ENCODE data around the gene KATNB1.
A peak's percentile ranks its signal among the peaks of the same experiment; 100 is the strongest.
"Not testable (repeated sequence)": the region's sequence is repeated elsewhere in the genome, so short reads cannot be mapped to it uniquely, and the experiment has no call there.

Gene KATNB1

DNA sequence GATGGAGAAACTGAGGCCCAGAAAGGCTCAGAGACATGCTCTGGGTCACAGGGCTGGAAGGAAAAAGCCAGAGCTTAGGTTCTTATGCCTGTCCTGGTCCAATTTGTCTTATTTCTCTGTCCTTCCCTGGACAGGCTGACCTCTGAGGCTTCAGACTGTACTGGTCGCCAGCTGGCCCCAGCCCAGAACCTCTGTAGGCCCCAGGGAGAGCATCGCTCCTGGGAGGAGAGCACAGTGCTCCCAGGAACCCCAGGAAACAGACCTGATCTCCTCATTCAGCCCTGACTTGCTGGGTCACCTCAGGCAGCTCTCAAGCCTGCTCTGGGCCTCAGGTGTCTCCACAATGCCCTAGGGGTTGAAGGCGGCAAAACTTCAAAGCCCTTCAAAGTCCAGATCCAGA, 36.1 kb upstream of the KATNB1 start:
- no peak for DNase-seq
- intact Hi-C loops (cut with DNase I) = no loop called here

DNA sequence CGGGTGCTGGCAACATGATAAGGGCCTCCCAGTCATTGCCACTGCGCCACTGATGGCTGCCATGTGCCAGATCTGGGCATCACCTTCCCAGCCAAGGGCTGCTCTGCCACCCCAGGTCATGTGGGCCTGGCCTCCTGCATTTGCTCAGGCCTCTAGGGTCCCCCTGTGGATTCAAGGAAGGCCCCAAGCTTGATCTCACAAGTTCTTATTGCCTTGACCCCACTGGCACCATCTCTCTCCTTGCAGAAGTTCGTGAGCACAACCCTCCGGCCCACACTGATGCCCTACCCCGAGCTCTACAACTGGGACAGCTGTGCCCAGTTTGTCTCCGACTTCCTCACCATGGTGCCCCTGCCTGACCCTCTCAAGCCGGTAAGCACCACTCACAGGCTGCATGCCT, 35.7 kb upstream of the KATNB1 start:
- no peak for DNase-seq
- intact Hi-C loops (cut with DNase I) = no loop called here

DNA sequence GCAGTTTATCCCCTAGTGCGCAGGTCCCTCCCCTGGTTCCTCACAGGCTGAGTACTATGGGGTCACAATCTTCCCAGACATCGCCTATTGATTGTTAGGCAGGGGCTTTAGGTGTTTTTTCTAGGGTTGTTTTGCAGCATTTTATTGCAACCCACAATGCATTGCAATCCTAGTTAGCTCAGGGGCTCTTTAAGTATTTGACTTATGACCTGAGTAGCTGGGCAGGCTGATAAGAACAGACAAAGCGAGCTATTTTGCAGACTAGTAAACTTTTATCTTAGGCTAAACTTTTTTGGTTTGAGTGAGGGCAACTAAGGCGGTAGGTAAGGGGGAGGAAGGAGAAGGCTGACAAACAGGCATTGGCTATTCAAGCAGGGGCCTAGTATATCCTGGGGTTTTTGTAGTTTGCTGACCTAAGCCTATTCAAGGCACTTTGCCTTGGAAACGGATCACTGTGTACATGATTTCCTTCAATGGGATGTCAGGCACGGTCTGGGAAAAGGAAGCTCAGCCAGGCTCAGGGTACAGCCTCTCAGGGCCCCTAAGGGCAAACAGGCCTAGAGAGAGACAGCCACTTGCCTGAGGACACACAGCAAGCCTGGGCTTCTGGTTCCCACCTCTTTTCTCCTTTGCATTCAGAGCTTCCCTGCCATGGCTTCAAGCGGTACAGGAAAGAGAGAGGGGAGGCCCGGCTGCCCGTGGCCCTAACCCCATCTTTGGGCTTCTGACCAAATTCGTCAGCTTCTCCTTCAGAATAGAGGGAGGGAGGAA, 34.6 kb upstream of the KATNB1 start:
- DNase-seq = no peak
- intact Hi-C loops (cut with DNase I) = no loop called here

DNA sequence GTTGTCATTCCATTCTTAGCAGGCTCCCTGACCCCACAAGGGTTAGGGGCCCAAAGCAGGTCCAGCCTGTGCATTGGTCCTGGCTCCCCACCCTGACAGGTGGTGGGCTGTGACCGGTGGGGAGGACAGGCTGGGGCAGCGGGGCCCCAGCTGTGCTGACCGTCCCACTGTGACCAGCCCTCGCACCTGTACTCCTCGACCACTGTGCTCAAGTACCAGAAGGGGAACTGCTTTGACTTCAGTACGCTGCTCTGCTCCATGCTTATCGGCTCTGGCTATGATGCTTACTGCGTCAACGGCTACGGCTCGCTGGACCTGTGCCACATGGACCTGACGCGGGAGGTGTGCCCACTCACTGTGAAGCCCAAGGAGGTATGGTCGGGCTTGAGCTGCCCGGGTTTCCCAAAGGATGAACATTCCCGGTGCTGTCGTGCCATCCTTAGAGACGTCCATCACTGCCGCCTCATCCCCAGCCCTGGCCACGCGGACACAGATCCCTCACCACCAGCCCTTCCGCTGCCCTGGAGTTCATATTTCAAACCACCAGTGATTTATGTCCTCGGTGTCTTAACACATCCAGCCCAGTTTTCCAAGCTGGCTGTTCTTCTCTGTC, 33.7 kb upstream of the KATNB1 start:
- intact Hi-C loops (cut with DNase I) = no loop called here
- DNase-seq = no peak

DNA sequence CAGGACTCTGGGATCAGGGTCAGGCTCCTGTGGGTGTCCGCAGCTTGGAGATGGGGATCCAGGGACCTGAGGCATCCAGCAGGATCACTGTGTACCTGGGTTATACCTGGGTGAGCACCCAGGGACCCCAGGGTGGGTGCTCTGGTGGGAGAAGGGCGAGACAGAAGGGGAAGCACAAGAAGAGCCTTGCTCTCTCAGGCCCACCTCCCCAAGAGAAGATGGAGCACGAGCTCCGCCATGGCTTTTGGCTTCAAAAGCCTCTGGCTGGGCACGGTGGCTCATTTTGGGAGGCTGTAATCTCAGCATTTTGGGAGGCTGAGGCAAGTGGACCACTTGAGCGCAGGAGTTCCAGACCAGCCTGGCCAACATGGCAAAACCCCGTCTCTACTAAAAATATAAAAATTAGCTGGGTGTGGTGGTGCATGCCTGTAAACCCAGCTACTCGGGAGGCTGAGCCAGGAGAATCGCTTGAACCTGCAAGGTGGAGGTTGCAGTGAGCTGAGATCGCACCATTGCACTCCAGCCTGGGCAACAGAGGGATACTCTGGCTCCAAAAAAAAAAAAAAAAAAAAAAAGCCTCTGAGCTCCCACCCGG, 32.1 kb upstream of the KATNB1 start:
- intact Hi-C loops (cut with DNase I) = no loop called here
- DNase-seq = no peak

DNA sequence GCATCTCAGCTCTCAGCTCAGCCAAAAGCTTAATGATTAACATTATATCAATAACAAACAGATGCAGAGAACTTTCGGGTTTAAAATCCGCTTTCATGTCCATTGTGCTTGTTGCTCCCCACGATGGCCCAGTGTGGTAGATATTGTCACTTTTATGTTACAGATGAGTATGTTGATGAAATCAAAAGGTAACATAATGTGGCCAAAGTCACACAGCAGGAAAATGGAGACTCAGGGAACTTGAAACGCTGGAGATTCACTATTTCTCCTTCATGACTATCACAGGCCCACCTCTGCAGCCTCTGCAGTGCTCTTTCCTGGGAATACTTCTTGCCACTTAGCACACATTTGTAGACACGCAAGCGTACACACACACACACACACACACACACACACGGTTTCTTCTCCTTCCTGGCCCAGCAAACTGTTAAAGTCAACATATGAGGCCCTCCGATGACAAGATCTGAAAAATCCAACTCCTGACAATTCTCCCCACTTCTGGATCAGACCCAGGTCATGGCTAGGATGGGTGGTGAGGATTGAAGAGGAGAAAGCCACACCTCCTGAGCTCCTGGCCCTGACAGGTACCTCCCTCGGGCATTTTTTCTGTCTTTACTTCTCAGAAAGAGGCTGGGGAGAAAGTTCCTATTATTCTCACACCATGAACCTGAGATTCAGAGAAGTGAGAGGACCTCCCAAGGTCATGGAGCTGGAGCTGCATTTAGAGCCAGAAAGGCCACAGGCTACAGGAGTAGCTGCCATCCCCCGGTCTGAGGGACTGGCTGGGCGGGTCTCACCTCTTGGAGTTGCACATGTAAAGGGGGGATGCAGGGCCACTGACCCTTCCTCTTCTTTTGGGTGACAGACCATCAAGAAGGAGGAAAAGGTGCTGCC, 31.3 kb upstream of the KATNB1 start:
- intact Hi-C loops (cut with DNase I) = no loop called here
- no peak for DNase-seq

DNA sequence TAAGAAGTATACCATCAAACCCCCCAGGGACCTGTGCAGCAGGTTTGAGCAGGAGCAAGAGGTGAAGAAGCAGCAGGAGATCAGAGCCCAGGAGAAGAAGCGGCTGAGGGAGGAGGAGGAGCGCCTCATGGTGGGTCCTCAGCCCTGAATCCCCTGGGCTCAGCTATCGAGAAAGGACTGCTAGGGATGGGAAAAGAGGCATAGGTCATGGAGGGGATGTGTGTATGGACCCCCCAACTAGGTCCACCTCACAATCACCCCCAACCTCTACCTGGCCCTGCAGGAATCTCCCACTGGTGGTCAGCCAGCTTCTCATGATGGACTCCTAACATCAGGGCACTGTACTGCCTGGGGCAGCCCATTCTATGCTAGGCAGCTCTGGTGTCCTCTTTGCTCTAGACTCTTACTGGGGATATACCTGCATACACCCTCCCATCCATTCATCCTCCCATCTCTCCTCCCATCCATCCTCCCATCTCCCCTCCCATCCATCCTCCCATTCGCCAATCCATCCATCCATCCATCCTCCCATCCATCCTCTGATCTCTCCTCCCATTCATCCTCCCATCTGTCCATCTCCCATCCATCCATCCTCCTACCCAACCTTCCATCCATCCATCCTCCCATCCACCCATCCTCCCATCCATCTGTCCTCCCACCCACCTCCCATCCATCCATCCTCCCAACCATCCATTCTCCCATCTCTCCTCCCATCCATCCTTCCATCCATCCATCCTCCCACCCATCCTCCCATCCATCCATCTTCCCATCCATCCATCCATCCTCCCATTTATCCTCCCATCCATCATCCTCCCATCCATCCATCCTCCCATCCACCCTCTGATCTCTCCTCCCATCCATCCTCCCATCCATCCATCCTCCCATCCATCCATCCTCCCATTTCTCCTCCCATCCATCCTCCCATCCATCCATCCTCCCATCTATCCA, 30.4 kb upstream of the KATNB1 start:
- intact Hi-C loops (cut with DNase I) = no loop called here

DNA sequence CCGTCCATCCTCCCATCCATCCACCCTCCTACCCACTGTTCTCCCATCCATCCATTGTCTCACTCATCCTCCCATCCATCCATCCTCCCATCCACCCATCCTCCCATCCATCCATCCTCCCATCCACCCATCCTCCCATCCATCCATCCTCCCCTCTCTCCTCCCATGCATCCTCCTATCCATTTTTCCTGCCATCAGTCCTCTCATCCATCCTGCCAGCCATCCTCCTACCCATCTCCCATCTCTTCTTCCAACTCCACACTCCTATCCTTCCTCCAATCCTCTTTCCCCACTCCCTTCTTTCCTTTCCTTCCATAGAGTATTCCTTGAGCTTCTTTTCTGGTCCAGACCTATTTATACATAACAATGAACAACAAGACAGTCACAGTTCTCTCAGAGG, 28.9 kb upstream of the KATNB1 start:
- DNase-seq = no peak
- intact Hi-C loops (cut with DNase I) = no loop called here

More for the DNA sequence above, 30.4 kb upstream of the KATNB1 start:
- DNase-seq = no peak

DNA sequence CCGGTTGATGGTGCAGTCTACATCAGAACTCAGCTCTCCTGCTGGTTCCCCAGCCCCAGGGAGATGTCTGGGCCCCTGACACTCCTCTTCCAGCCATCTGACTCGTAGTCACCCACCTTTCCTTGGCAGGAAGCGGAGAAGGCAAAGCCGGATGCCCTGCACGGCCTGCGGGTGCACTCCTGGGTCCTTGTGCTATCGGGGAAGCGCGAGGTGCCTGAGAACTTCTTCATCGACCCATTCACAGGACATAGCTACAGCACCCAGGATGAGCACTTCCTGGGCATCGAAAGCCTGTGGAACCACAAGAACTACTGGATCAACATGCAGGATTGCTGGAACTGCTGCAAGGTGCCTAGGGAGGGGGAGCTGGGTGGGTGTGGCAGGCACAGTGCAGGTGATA, 28.2 kb upstream of the KATNB1 start:
- DNase-seq = no peak
- intact Hi-C loops (cut with DNase I) = no loop called here

DNA sequence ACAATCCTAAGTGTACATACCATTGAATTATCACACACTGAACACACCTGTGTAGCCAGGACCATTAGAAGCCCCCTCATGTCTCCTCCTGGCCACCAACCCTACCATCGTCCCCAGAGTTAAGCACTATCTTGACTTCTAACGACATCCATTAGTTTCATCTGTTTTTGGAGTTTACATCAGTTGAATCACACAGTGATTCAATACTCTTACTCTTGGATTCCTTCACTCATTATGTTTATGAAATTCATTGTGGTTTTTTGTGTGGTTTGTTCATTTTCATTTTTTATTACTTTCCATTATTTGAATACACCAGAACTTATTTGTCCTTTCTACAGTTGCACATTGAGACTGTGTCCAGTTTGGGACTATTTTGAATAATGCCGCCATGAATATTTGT, 27.4 kb upstream of the KATNB1 start:
- intact Hi-C loops (cut with DNase I) = no loop called here
- DNase-seq = no peak

DNA sequence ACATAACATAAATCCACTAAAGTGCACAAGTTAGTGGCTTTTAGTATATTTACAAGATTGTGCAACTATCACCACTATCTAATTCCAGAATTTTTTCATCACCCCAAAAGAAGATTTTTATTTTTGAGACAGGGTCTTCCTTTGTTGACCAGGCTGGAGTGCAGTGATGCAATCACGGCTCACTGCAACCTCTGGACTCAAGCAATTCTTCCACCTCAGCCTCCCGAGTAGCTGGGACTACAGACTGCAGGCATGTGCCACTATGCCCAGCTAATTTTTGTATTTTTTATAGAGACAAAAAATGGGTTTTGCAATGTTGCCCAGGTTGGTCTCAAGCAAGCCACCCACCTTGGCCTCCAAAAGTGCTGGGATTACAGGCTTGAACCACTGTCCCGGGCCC, 25.9 kb upstream of the KATNB1 start:
- DNase-seq = no peak
- intact Hi-C loops (cut with DNase I) = no loop called here

DNA sequence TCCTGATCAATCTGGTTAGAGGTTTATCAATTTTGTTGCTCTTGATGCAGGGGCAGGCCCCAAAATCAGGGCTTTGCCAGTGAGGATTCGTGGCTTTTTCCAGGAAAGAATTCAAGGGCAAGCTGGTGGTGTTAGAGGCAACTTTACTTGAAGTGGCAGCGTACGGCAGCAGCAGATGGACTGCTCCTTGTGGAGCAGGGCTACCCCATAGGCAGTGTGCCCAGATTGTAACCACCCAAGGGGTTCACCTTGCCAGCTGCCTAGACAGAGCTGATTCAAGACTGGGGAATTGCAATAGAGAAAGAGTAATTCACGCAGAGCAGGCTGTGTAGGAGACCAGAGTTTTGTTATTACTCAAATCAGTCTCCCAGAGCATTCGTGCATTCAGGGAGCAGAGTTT, 24.2 kb upstream of the KATNB1 start:
- peak in 1 of 42 donors; percentile 6 for DNase-seq

DNA sequence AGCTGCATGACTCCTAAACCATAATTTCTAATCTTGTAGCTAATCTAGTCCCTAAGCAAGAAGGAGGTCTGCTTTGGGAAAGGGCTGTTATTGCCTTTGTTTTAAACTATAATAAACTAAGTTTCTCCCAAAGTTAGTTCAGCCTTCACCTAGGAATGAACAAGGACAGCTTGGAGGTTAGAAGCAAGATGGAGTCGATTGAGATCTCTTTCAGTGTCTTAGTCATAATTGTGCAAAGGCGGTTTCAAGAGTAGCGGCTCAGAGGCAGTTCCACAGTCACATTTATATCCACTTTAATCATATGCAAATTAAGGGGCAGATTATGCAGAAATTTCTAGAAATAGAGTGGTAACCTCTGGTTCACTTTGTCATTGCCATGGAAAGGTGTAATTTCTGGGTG, 23.6 kb upstream of the KATNB1 start:
- intact Hi-C loops (cut with DNase I) = no loop called here
- DNase-seq = no peak

More for the DNA sequence above, 24.2 kb upstream of the KATNB1 start:
- intact Hi-C loops (cut with DNase I) = no loop called here

DNA sequence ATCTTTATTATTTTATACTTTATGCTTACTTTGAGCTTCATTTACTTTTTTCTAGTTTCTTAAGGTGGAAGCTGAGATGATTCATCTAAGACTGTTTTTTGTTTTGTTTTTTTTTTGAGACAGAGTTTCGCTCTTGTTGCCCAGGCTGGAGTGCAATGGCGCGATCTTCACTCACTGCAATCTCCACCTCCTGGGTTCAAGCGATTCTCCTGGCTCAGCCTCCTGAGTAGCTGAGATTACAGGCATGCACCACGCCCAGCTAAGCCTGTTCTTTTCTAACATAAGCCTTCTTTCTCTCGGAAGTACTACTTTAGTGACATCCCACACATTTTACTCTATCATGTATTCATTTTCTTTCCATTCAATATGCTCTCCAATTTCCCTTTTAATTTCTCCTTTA, 23.0 kb upstream of the KATNB1 start:
- intact Hi-C loops (cut with DNase I) = not testable (repeated sequence)
- peak in 8 of 42 donors; percentile 7 to 67 (median 22) for DNase-seq

DNA sequence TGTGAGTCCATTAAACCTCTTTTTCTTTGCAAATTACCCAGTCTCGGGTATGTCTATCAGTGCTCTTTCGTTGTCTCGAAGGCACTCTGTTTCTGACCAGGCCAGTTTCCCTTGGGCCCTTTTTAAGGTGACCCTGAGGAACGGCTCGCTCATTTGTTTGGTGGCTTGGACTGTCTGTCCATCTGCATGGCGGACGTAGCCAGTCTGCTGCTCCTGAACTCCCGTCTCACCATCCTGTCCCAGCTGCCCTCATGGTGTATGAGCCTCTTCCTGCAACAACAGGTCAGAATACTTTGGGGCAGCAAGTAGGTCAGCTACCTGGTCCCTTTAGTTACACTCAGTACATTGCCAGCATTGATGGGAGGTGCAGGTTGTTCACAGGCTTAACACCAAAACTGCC, 22.0 kb upstream of the KATNB1 start:
- no peak for DNase-seq
- intact Hi-C loops (cut with DNase I) = no loop called here

DNA sequence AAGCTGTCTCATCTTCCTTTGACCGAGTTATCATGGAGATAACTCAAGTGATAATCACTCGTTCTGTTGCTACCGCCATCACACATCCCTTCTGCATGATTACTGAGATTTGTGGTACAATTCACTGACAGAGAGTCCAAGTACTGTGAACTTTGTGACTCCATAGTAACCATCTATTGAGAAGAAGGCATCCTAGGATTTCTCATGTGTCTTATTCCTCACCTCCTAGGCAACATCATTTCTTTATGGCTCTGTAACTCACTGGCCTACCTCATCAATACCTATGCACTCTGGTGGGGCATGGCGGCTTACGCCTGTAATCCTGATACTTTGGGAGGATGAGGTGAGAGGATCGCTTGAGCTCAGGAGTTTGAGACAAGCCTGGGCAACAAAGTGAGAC, 21.5 kb upstream of the KATNB1 start:
- intact Hi-C loops (cut with DNase I) = no loop called here
- no peak for DNase-seq

DNA sequence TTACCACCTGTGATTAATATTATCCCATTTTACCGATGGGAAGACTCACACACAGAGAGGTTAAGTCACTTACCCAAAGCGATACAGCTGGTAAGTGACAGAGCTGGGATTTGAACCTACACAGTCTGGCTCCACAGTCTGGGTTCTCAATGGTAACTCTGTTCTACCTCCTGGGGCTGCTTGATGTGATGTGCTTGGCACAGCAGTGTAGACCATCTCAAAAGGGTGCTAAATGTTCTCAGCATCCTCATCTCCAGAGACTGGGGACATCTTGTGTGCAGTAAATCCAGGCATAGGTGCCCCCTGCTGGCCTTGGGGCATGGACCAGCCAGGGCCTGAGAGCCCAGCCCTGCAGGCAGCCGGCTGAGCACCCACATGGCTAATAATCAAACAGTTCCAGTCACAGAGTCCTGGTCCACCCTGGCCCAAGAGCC, 15.4 kb upstream of the KATNB1 start:
- intact Hi-C loops (cut with DNase I) = loop anchor here (10.0 kb wide), 1 partner anchor 125 kb away; no protein-coding TSS in a partner anchor
- DNase-seq = peak in 40 of 42 donors; percentile 27 to 79 (median 60)
